Skeletal muscle satellite cell (primary cell): ENCODE measurements around the gene CD82.
"Not testable (repeated sequence)": the region's sequence is repeated elsewhere in the genome, so short reads cannot be mapped to it uniquely, and the experiment has no call there.

Experiments
- H3K27me3 ChIP-seq: 2 replicates; pipeline ENCODE4 v1.7.0; 2013; ENCODE audit warnings: low read length; ENCODE audit not compliant: control insufficient read depth, insufficient read depth
- H3K36me3 ChIP-seq: 2 replicates; pipeline ENCODE4 v1.7.0; 2013; ENCODE audit warnings: mild to moderate bottlenecking, control low read depth, low read length; ENCODE audit not compliant: insufficient read depth
- H3K4me1 ChIP-seq: 2 replicates; pipeline ENCODE4 v1.7.0; 2013; ENCODE audit warnings: low read length; ENCODE audit not compliant: control insufficient read depth, insufficient read depth
- H3K4me2 ChIP-seq: 2 replicates; pipeline ENCODE4 v1.7.0; 2013; ENCODE audit warnings: mild to moderate bottlenecking, low read length
- H3K4me3 ChIP-seq: 2 replicates; pipeline ENCODE4 v1.7.0; 2013; ENCODE audit warnings: low read length
- H3K9ac ChIP-seq: 2 replicates; pipeline ENCODE4 v1.7.0; 2013; ENCODE audit warnings: mild to moderate bottlenecking, low read depth, low read length, moderate library complexity
- H3K9me3 ChIP-seq: replicated peaks from 2 replicates; pipeline ENCODE4 v1.7.0; 2013; ENCODE audit warnings: mild to moderate bottlenecking, control low read depth, low read length

Gene CD82

GRCh38 chr11:44551456-44552139, 13.9 kb upstream of the CD82 start:
- Histone ChIP-seq H3K4me2 (no peak overlapping the region), H3K9me3 (no peaks in the 10 kb centered on the region), H3K4me1 (peaks cover 5% of the 10 kb centered on the region), H3K27me3 (peaks cover 10% of the 10 kb centered on the region), H3K36me3 (no peaks in the 10 kb centered on the region), H3K9ac (no peak overlapping the region), H3K4me3 (no peak overlapping the region)

GRCh38 chr11:44555031-44555800, 10.2 kb upstream of the CD82 start:
- Histone ChIP-seq H3K4me2 (no peak overlapping the region), H3K4me3 (no peak overlapping the region), H3K36me3 (no peaks in the 10 kb centered on the region), H3K9ac (no peak overlapping the region), H3K9me3 (no peaks in the 10 kb centered on the region), H3K4me1 (peaks cover 9% of the 10 kb centered on the region), H3K27me3 (peaks cover 4% of the 10 kb centered on the region)

DNA sequence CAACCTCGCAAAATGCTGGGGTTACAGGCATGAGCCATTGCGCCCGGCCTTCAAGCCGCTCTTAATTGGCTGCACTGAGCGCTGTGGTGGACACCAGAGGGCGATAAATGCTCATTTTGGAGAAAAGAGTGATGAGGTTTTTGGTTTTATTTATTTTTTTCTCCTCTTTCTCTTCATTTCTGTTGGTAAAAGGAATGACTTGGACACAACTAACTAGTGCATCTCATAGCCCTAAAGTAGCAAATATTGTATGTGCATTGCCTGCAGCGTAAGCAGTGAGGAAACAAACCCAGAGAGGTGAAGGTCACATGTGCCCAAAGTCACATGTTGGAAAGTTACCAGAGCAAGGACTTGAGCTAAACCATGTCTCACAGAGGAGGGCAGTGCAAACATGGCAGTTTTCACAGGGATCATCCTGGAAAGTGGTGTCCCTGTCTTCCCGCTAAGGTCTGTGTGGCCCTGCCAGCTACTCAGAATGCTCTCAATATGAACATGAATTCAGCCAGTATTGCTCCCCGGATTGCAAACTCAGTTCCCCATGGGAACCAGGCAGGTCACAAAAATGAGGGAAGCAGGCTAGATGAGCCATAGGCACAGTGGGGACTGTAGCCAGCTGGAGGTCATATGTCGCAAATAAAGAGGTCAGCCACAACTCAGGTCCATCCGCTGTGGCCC, 8.6 kb upstream of the CD82 start:
- H3K9ac ChIP-seq = no peak overlapping the region
- H3K4me3 ChIP-seq = no peak overlapping the region
- H3K9me3 ChIP-seq = no peaks in the 10 kb centered on the region
- no peaks in the 10 kb centered on the region for H3K36me3 ChIP-seq
- no peak overlapping the region for H3K4me2 ChIP-seq
- peaks cover under 1% of the 10 kb centered on the region for H3K27me3 ChIP-seq
- peaks cover 9% of the 10 kb centered on the region for H3K4me1 ChIP-seq

- Histone ChIP-seq H3K9me3 (no peaks in the 10 kb centered on the region), H3K4me1 (peaks cover 12% of the 10 kb centered on the region), H3K27me3 (no peaks in the 10 kb centered on the region), H3K36me3 (no peaks in the 10 kb centered on the region), H3K4me3 (no peak overlapping the region), H3K9ac (no peak overlapping the region), H3K4me2 (no peak overlapping the region)
Measured at GRCh38 chr11:44557464-44557863, 8.0 kb upstream of the CD82 start.

DNA sequence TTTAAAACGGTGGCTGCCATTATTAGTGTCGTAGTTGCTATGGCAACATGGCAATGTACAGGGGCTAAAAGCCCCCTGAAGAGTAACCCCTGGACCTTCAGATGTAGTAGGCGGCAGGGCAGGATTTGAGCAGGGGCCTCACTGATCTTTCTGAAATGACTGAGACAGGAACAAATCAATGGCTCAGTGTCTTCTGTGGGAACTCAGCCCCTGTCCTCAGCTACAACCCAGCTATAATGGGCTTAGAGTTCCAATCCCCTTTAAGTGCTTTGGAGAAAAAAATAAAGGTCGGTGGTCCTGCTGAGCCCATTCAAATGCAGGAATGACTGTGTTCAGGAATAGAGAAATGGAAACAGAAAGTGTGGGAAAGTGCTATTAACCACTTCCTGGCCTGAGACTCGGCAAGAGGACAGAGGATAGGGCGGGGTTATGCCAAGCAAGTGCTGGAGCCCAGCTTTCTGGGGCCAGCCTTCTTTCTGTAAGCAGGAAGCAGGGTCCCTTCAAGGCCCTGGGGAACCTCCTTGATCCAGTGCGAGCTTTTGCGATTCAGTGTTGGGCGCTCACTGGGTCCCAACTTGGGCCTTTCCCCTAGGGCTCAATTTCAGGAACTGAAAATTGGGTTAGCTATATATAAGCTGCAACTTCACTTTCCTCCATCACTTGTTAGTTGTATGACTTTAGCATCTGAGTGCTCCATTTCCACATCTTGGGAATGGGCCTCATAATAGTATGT, 6.1 kb upstream of the CD82 start:
- H3K4me3 ChIP-seq = no peak overlapping the region
- no peaks in the 10 kb centered on the region for H3K27me3 ChIP-seq
- no peaks in the 10 kb centered on the region for H3K36me3 ChIP-seq
- H3K9me3 ChIP-seq = no peaks in the 10 kb centered on the region
- no peak overlapping the region for H3K4me2 ChIP-seq
- H3K9ac ChIP-seq = no peak overlapping the region
- peaks cover 26% of the 10 kb centered on the region for H3K4me1 ChIP-seq

- not testable (repeated sequence) for H3K4me2 ChIP-seq, H3K4me3 ChIP-seq, H3K9me3 ChIP-seq, H3K36me3 ChIP-seq, H3K27me3 ChIP-seq, H3K9ac ChIP-seq
- peaks cover 32% of the 10 kb centered on the region for H3K4me1 ChIP-seq
Measured at GRCh38 chr11:44559940-44560300, 5.5 kb upstream of the CD82 start.

GRCh38 chr11:44561275-44561805, 4.1 kb upstream of the CD82 start:
- Histone ChIP-seq H3K4me3 (no peak overlapping the region), H3K4me2 (no peak overlapping the region), H3K9me3 (no peaks in the 10 kb centered on the region), H3K4me1 (peaks cover 40% of the 10 kb centered on the region), H3K27me3 (no peaks in the 10 kb centered on the region), H3K9ac (no peak overlapping the region), H3K36me3 (no peaks in the 10 kb centered on the region)

GRCh38 chr11:44561964-44562734, 3.3 kb upstream of the CD82 start:
- Histone ChIP-seq H3K36me3 (no peaks in the 10 kb centered on the region), H3K9me3 (no peaks in the 10 kb centered on the region), H3K9ac (no peak overlapping the region), H3K27me3 (no peaks in the 10 kb centered on the region), H3K4me3 (no peak overlapping the region), H3K4me2 (no peak overlapping the region), H3K4me1 (peaks cover 38% of the 10 kb centered on the region)

DNA sequence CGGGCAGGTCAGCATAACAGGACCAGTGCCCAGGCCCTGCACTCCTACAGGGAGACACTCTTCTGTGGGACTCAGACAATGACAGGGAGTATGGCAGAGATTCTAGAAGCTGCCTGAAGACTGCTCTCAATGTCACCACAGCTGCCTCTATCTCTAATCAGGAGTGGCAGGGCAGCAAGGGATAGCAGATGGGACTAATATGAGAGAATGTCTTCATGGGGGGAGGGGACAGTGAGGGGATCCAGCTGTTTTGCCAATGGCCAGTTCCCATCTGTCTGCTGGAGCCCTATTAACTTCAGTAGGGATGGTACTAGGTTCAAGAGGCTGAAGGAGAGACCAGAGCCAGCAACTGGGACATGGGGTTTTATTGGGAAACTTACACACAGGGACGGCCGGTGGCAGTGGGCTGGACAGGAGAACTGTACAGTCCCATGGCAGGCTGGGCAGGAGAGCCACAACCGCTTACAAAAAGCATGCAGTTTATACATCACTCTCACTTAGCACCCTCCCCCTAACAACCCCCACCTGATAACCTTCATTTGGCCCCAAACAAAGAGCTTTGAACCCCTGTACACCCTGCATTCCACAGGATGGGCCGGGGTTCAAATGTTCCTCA, 2.5 kb upstream of the CD82 start:
- peak overlapping the region; percentile 96 for H3K9ac ChIP-seq
- H3K4me1 ChIP-seq = peaks cover 46% of the 10 kb centered on the region
- no peaks in the 10 kb centered on the region for H3K9me3 ChIP-seq

DNA sequence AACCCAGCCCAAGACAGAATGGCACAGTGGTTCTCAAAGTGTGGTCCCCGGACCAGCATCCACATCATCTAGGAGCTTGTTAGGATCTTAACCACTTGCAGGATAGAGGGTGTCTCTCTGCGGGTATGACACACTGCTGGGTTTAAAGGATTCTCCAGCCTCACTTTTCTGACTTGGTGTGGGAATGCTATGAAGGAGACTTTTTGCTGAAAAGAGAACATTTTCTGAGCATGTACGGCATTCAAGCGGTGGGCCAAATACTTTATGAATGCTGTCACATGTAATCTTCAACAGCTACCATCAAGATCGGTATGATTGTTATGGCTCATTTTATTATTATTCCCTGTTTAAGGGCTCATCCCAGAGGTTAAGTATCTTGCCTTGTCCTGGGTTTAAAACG, 1.8 kb upstream of the CD82 start:
- H3K9me3 ChIP-seq = no peaks in the 10 kb centered on the region
- peak overlapping the region; percentile 67 for H3K4me3 ChIP-seq
- peak overlapping the region; percentile 96 for H3K9ac ChIP-seq
- H3K27me3 ChIP-seq = no peaks in the 10 kb centered on the region
- H3K4me2 ChIP-seq = peak overlapping the region; percentile 80
- H3K4me1 ChIP-seq = peaks cover 54% of the 10 kb centered on the region
- no peaks in the 10 kb centered on the region for H3K36me3 ChIP-seq

More for the DNA sequence above, 2.5 kb upstream of the CD82 start:
- peak overlapping the region; percentile 80 for H3K4me2 ChIP-seq
- no peaks in the 10 kb centered on the region for H3K36me3 ChIP-seq
- no peak overlapping the region for H3K4me3 ChIP-seq
- H3K27me3 ChIP-seq = no peaks in the 10 kb centered on the region
